AG20443 (cell line): ENCODE data around the gene KIF1B.
"Not testable (repeated sequence)": the region's sequence is repeated elsewhere in the genome, so short reads cannot be mapped to it uniquely, and the experiment has no call there.

ENCODE experiments used
- DNase-seq: peaks from one replicate; pipeline ENCODE4 v3.0.0; 2012; ENCODE audit warnings: low spot score, mixed read lengths

KIF1B gene

DNA sequence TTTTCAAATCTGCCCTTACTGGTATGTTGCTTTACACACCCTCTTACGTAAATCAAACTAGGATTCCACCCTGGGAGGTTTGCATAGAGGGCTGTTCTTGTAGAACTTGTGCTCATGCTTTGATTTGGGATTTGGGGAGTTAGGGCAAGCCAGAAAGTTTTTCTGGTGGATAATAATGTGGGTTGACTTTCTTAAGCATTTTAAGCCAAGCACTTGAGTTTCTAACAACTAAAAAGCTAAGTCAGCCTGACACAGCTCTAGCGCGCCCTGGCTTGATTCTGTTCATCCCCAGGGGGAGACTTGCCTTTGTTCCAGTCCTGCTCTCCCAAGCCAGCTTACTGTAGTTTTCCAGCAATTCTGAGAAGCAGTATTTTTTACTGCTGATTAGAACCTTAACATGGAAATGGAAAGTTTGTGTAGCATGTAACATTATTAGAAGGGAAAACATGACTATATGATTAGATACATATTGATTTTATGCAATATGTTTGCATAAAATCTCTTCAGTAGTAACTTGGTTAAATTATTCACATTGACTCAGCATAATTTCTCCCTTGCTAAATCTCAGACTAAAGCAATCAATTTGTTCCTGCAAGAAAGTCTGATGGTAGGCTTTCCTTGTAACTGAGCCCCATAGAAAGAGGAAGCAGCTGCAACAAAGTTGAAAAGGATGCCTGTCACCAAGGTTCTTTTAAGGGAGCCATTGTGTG is 177.5 kb downstream of the KIF1B start:
- DNase-seq = peak; percentile 61

DNA sequence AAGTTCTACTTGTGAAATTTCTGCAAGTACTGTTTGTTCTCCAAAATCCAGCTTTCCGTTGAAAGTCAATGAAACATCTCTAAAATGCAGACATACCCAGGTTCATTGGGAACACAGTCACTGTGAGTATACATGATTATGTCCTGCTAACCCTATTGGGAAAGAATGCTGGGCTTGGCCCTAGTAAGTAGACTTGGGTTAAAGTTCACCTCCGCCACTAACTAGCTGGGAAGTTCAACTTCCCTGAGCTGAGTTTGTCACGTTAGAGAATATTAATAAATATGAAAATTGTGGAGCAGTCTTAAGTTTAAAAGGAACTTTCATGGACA is 178.0 kb downstream of the KIF1B start:
- no peak for DNase-seq

DNA sequence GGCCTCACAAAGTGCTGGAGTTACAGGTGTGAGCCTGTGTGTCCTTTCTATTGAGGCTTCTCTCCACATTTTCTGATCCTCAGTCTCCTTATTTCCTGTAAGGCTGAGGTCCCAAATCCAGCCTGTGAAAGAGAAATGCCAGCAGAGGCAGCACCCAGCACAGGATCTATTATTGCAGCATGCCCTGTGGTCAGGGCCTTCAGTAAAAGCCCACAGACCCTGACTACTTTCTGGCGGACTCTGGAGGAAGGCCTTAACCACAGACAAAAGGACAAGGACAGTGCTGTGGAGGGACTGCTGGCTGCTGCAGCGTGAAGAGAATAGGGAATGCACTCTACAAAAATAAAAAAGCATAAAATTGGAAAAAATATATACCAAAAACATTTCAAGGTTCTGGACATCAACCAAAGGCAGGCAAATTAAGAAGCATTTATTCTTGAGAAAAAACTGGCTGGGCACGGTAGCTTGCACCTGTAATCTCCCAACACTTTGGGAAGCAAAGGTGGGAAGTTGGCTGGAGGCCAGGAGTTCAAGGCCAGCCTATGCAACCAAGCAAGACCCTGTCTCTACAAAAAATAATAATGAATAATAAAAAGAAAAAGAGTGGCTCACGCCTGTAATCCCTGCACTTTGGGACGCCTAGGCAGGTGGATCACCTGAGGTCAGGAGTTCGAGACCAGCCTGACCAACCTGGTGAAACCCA is 179.1 kb downstream of the KIF1B start:
- DNase-seq = no peak

DNA sequence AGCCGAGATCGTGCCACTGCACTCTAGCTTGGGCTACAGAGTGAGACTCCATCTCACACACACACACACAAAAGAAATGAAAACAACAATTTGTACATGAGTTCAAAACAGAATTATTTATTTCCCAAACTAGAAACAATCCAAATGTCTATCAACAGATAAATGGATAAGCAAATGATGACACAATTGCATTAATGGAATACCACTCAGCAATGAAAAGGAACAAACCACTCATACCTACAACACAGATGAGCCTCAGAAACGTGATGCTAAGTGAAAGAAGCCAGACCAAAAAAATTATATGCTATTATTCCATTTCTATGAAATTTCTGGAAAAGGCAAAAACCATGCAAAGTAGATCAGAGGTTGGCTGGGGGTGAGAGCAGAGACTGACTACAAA is 186.5 kb downstream of the KIF1B start:
- no peak for DNase-seq

GRCh38 chr1:10398278-10398733 is 187.9 kb downstream of the KIF1B start:
- DNase-seq = no peak

GRCh38 chr1:10398734-10399443 is 188.5 kb downstream of the KIF1B start, which contains the start of gene PGD:
PGD (plus strand) TSS chr1:10399064; CDS start chr1:10399118, 54 bp downstream.
- DNase-seq = peak; percentile 100

DNA sequence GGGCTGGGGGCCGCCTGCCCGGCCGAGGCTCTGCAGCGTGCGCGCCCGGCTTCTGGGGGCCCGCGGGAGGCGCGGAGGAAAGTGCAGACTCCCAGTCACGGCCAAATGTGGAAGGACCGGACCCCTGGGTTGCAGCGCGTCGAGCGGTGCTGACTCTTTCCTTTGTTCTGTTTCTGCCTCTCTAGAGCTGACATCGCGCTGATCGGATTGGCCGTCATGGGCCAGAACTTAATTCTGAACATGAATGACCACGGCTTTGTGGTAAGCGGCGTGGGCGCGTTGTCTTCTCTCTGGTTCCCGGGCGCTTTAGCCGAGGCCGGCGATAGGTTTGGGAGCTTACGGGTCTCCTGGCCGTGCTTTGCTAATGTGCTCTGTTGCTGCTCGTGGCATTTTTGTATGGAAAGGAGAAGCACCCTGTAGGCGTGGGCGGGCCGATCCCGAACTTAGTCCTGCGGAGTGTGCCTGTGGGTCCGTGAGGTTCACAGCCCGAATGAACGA is 189.1 kb downstream of the KIF1B start:
- DNase-seq = no peak

GRCh38 chr1:10400013-10400412 is 189.6 kb downstream of the KIF1B start:
- no peak for DNase-seq

DNA sequence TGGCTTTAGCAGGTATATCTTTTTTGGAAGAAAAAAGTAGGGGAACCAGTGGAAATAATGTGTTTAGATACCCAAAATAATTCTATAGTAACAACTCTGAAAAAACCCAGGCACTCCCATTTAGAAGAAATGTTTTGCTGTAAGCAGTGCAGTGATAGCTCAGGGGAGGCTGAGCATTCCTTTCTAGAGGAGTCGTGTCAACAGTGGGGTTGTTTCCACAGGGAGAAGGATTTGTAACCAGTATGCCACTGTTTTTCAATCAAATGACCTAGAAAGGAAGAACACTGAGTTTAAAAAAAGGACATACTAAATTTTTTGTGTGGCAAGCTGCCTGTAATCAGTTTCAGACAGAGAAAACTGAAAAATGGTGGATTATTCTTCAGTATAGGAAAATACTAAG is 190.9 kb downstream of the KIF1B start:
- DNase-seq = peak; percentile 47

GRCh38 chr1:10402729-10403274 is 192.4 kb downstream of the KIF1B start:
- no peak for DNase-seq

DNA sequence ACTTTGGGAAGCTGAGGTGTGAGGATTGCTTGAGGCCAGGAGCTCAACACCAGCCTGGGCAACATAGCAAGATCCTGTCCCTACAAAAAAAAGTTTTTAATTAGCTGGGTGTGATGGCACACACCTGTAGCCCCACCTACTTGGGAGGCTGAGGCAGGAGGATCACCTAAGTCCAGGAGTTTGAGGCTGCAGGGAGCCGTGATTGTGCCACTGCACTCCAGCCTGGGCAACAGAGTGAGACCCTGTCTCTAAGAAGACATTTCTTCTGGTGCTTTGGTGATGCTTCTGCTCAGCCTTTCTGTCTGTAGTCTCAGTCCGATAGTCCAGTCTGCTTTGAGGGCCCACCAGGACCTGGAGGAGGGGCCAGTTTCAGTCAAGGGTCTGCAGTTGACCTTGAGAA is 196.8 kb downstream of the KIF1B start:
- no peak for DNase-seq

- DNase-seq = peak; percentile 54
Measured at GRCh38 chr1:10415211-10415930, 205.0 kb downstream of the KIF1B start.

GRCh38 chr1:10415967-10416366 is 205.6 kb downstream of the KIF1B start:
- DNase-seq = not testable (repeated sequence)

DNA sequence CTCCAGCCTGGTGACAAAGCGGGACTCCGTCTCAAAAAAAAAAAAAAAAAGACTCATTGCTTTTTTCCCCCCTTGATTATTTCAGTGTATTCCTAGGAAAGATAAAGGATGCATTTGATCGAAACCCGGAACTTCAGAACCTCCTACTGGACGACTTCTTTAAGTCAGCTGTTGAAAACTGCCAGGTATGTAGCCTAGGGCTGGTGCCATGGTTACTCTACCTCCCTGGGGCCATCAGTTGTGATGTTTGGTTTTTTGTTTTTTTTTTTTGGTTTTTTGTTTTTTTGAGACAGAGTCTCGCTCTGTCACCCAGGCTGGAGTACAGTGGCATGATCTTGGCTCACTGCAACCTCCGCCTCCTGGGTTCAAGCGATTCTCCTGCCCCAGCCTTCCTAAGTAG is 208.4 kb downstream of the KIF1B start:
- not testable (repeated sequence) for DNase-seq

GRCh38 chr1:10419351-10419750 is 209.0 kb downstream of the KIF1B start:
- DNase-seq = no peak

DNA sequence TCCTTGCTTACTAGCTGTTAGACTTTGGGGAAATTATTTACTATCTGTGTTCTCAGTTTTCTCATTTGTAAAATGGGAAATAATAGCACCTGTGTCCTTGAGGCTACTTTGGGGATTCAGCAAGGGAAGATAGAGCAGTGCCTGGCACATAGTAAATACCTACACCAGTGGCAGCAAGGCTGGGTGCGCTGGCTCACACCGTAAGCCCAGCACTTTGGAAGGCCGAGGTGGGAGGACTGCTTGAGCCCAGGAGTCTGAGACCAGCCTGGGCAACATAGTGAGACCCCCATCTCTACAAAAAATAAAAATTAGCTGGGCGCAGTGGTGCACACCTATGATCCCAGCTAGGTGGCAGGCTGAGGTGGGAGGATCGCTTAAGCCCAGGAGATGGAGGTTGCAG is 211.3 kb downstream of the KIF1B start:
- no peak for DNase-seq

- peak; percentile 72 for DNase-seq
Measured at GRCh38 chr1:10424034-10424433, 213.7 kb downstream of the KIF1B start.

- no peak for DNase-seq
Measured at GRCh38 chr1:10424651-10425050, 214.3 kb downstream of the KIF1B start.

- DNase-seq = not testable (repeated sequence)
Measured at GRCh38 chr1:10425826-10426534, 215.6 kb downstream of the KIF1B start.

DNA sequence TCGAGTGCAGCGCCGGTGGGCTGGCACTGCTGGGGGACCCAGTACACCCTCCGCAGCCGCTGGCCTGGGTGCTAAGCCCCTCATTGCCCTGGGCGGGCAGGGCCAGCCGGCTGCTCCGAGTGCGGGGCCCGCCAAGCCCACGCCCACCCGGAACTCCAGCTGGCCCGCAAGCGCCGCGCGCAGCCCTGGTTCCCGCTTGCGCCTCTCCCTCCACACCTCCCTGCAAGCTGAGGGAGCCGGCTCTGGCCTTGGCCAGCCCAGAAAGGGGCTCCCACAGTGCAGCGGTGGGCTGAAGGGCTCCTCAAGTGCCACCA is 216.1 kb downstream of the KIF1B start:
- not testable (repeated sequence) for DNase-seq

DNA sequence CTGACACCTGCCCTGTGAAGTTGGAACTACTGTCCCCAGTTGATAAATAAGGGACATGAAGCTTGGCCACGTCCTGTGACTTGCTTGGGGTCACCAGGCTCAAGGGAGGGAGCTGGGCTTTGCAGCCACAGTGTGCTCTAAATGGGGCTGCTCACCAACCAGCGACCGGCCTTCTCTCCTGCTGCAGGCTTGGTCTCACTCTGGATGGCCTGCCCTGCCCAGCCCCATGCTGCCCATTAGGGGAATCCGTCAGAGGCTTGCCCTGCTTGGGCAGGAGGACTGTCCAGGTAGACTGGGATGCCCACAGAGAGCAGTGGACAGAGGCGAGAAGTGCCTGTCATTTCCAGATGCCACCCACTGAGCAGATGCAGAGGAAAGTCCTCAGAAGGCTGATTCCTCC is 218.6 kb downstream of the KIF1B start:
- DNase-seq = no peak
